GM19043 (cell line): ENCODE measurements around the gene RAD51B.
"Not testable (repeated sequence)": the region's sequence is repeated elsewhere in the genome, so short reads cannot be mapped to it uniquely, and the experiment has no call there.

Experiments
- ATAC-seq: cut with Tn5 transposase; IDR thresholded peaks from one replicate; pipeline ENCODE4 v1.9.1; 2021; ENCODE audit warnings: low read depth; ENCODE audit not compliant: unreplicated experiment

Gene RAD51B

DNA sequence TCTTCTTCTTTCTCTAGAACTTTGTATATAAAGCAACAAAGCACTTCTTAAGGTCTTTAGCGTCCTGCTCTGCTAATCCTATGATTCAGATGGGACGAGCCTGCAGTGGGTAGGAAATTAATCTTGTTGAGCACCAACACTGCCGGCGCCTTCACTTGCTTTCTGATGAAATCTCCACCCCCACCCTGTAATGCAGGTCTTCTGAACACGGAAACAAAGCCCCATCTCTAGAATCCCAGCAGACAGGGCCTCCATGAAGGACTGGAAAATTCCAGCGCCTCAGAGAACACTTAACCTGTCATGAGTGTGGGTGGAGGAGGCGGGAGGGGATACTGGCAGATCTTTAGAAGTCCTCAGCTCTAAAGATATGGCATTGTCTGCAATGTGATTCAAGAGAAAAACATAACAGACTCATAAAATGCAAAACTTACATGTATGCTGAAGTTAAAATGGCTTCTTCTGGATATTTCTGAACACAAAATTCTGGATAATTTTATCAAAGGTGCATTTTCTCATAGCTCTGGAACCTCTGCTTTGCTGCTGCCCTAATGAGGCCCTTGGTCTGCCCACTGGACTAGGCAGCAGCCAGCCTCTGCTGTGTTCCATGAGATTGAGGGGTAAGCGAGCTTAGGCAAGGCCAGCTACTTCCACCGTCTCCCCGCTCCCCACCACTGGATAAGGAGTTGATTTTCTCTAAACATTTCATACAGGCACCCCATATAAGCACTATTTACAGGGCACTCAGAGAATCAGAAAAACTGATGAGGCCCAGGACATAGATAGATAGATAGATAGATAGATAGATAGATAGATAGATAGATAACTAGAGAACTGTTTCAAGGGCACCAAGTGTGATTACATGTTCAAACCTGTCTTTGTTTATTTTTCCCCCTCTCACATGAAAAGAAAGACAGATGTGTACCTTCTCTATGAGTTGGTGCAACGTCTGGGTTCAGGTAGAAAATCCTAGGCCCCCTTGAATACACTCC lies 930.2 kb downstream of the RAD51B start:
- no peak for ATAC-seq

DNA sequence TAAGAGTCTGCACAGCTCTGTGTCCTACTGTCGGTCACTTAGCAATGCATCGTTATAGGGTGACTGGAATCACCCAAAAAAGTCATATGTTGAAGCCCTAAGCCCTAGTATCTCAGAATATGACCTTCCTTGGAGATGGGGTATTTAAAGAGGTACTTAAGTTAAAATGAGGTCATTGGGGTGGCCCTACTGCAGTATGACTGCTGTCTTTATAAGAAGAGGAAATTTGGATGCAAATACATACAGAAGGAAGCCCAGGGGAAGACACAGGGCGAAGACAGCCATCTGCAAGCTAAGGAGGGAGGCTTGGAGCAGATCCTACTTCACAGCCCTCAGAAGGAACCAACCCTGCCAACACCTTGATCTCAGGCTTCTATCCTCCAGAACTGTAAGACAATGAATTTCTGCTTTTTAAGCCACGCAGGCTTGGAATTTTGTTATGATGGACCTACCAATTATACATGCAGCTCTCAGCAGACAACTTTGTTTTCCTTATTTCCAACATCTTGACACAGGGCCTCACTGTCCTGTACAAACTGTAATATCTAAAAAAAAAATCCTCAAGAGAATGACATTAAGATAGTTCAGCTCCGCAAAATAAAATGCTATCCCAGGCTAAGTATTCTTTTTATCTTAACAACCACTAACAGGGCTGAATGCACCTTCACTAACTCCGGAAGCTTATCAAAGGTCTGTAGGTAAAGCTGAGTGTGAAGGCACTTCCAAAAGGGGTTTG lies 932.9 kb downstream of the RAD51B start:
- no peak for ATAC-seq

DNA sequence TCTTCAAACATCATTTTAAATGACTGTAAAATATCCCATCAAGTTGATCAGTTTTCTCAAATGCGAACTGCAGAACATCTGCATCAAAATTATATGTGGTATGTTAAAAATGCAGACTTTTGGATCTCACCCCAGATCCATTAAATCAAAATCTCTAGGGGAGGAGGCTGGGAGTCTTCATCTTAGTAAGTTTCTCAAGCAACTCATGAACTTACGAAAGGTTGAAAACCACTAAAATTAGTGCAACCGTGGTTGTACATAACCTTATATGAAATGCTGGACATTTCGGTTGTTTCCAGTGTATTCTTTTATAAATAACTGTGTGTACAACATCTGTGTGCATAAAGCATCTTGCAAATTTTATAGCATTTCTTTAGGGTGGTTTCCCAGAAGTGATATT lies 934.1 kb downstream of the RAD51B start:
- no peak for ATAC-seq

DNA sequence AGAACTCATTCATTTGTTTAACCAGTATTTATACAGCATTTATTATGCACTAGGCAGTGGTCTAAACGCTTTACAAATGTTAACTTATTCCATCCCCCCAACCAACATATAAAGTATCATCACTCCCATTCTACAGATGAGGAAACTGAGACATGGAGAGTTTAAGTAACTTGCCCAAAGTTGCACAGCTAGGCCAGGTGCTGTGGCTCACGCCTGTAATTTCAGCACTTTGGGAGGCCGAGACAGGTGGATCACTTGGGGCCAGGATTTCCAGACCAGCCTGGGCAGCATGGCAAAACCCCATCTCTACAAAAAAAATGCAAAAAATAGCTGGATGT lies 935.4 kb downstream of the RAD51B start:
- ATAC-seq = no peak

DNA sequence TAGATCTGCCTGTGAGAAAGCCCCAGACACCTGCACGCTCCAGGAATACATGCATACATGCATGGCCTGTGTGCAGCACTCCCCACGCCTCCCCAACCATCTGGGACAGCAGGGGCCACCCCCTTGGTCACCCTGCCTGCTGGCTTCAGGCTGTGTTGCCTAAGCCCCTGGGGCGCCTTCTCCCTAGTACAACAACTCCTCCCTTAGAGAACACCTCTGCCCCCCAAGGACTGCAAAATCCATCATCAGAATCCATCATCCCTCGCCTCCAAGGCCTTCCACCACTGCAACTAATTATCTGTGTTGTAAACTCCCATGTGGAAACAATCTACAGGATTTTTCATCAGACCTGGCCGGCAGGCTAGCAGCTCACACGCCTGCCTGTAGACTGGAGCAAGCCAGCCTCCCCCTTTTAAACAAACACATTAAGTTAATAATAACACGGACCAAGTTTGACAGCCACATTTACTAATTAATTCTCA lies 936.5 kb downstream of the RAD51B start:
- ATAC-seq = no peak

DNA sequence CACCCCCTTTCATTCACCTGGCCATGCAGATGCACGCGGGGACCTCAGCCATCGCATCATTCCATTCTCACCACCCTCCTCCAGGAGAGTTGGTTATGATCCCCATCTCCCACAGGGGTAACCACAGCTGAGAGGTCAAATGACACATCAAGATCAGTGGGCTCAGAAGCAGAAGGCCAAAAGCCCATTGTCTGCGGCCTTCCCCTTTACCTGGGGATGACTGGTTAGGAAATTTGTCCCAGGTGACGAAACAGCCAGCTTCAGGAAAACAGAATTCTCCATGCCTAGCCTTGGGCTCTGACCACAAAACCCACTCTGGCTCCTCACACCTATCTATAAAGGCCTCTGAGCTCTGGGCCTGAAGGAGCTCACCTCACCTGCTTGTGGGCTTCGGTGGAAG lies 937.2 kb downstream of the RAD51B start:
- no peak for ATAC-seq

DNA sequence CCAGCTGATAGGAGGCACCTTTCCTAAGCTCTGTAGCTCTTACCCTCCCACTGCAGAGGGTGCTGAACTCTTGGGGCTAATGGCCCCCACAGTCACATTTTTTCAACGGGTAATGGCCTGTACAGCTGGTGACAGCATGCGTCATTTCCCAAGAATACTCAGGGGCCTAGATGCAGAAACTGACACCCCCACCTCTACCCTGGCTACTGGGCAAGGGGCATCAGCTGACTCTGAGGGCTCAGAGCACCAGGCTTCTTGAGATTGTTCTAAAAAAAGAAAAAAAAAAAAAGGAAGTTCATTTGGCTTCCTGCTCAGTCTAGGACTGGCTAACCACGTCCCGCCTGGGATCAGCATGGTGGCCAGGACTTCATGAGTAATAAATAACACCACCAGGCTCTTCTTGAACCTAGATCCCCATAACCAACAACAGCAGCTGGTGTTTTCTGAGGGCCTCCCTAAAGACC lies 938.1 kb downstream of the RAD51B start:
- no peak for ATAC-seq

DNA sequence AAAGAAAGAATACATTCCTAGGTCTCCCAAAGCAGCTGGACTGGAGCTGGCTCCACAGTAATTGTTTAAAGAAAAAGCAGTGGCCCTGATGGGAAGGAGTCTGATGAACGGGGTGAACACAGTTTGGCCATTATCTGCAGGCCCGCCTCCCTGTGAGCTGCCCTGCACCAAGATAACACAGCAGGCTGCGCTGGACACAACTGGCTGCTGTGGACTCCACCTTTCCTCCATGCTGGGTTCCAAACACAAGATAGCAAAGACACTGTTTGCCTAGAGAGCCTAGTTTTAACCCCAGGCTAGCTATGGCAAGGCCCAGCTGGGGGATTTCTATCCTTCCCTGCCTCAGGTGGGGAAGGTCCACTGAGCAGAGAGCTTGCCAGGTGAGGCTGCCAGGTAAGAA lies 938.7 kb downstream of the RAD51B start:
- ATAC-seq = no peak

DNA sequence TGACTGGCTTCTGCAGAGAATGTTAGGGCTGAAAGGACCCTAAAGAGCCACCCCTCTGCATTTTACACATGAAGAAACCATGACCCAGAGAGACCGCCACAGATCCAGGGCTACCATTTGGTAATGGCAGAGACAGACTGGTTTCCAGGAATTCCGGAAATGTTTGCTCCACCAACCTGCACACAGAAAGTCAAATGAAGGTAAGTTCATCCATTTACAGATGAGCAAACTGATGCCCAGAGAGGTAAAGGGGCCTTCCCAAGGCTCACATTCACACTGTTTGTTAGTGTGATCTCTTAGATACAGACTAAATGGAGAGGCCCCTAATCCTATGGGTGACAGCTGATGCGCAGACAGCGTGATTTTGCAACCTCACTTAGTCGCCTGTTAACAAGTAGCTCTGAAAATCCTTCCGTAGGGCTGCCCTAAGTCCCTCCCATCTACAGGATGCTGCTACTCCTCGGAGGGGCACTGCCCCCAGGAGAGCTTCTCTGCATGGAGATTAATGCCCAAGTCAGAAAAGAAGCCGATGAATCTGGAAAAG lies 939.5 kb downstream of the RAD51B start:
- ATAC-seq = no peak

DNA sequence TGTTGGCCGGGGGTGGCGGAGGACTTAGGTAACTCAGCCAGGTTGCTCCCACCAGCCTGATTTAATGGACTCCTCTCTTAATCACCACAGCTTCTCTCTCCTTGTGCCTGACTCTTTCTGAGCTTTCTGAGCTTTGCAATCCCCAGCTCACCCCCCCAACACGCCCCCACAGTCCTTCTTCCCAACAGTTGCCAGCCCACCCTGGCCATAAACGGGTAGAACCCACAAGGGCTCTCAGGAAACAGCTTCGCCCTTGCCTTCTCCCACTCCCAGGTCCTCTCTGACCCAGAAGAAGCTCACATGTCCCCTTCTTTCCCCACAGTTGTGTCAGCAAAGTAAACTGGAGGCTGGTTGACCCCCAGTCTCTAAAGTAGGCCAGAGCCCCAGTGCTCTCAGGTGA lies 940.4 kb downstream of the RAD51B start:
- ATAC-seq = no peak

DNA sequence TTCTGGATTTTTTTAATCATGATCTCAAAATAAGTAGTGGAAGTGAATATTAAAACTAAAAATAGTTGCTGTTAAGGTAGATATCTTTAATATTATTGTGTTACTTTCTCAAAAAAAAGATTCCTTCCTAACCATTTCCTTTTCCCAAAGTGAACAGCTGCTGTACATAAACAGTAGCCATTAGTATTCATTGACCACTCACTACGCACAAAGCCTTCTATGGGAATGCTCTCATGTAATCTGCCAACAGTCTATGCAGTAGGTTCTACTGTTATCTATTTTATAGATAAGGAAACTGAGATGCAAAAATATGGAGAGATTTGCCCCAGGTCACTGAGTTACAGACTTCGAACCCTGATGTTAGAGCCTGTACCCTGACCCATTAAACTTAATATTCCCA lies 941.2 kb downstream of the RAD51B start:
- no peak for ATAC-seq

DNA sequence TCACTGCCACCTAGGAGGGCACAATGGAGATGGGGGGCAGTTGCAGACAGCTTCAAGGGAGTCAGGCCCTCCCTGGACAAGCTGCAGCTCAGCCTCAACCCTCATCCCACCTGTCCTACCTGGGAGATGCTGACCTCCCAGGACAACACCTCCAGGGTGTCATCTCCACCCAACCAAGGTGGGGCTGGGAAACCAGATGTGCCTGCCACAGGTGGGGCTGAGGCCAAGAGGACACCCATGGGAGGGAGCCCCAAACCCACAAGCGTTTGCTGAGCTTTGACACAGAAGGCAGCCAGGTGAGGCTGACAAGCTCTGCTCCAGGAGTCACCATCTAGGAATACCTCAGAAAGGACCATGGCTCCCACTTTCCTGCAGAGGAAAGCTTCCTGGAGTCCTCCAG lies 941.8 kb downstream of the RAD51B start:
- ATAC-seq = no peak

DNA sequence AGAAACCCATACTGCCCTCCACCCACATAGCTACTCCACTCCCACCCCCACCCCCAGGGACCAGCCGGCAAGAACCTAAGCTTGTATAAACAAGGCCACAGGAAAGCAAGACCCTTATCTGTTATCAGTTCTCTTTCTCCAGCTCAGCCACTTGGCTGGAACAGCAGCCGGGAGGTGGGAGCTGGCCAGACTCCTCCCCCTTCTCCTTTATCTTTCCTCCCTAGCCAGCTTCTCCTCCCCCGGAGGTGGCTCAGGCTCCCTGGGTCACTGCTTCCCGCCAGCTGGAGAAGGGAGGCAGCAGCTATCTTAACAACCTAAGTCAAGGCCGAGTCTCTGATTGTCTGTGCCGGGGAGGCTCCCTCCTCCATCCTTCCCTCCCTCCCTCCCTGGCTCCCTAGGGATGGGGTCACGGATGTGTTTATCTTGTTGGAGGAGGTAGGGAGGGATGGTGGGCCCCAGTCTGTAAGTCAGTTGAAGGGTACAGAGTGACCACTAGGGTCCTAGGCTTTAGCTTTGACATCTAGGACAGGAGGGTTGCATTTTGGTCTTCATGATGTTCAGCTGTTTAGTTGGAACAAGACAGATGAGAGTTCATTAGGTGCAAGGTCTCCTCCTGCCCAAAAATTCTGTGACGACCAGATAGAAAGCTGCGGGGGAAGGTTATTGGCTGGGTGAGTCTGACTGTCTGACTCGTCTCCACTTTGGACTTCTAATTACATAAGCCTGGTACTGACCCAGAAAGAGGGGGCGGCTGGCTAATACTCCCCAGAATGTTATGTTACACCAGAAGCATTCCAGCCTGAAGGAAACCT lies 943.6 kb downstream of the RAD51B start:
- no peak for ATAC-seq

DNA sequence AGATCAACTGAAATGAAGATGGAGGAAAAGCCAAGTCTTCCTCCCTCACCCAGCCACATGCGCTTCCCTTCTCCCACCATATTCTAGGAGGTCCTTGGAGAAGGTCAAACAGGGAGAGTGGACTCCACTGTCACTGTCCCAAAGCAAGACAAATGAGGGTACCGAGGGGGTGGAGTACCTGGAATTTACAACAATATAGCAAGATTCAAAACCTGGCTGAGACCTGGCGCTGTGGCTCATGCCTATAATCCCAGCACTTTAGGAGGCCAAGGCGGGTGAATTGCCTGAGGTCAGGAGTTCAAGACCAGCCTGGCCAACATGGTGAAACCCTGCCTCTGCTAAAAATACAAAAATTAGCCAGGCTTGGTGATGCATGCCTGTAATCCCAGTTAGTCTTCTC lies 944.3 kb downstream of the RAD51B start:
- not testable (repeated sequence) for ATAC-seq

DNA sequence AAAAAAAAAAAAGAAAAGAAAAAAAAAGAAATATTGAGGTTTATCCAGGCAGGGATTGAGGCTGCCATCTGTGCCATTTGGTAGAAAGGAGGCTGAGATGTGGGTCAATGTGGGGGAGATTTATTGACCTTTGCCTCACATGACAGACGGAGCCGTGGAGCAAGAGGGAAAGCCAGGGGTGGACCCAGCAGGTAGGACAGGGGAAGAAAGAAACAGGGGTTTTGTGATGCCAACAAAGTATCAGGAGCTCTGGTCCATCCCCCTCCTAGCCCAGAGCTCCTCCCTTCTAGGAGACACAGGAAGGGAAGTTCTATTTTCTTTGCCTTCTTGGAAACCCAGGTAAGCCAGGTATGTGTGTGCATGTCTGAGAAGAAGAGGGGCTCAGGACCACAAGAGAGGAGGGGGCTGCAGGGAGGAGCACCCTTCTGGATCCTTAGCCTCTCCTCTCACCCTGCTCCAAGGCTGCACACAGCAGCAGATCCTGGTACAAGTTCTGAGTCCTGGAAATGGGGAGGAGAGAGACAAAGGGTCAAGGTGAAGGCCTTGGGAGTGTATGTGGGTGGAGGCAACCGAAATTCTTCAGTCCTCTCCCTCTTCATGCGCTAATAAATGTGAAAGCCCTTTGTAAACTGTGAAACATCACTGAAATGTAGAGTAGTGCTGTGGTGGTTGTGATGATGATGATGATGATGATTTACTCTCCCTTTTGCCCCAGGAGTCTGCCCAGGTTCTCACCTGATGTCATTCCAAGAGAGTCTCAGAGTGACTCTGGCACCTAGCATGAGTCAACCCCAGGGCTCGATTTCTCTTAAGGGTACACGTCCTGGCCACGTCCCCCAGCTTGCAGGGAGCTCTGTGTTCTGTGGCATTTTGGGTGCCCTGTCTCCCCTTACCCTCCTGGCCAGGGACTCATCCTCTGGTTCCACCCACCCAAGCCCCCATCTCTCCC lies 947.0 kb downstream of the RAD51B start:
- no peak for ATAC-seq

DNA sequence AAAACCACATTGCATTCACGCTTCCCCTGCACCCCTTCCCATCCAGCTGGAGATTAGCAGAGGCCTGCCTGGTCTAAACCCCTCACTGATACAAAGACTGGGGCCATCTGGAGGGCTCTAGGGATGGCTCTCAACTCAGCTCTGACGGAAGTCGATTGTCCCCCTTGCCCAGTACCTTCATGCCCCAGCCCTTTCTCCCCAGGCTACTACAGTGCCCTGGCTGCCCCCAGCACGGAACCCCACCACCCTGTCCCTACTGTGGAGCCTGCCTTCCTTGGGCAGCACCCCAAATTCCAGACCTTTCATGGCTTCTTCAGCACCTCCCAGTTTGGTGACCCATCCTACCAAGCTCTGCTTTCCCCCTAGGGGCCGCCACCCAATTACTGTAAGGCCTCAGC lies 947.7 kb downstream of the RAD51B start:
- ATAC-seq = no peak

DNA sequence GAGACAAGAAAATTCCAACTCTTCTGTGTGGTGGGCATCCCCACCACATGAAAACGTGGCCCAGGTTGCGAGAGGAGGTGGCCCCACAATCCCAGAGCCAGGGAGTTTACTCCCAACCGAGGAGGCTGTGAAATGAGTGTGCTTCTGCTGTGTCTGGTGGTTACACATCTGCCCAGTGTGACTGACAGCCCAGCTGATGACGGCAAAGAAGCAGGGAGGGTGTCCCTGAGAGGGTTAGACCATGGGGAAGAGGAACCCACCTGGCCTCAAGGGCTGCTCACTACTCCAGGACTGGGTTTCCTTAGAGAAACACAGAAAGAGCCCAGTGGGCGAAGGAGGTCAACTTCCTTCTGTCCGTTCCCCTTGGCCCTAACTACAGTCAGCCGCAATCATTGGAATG lies 948.7 kb downstream of the RAD51B start:
- no peak for ATAC-seq

DNA sequence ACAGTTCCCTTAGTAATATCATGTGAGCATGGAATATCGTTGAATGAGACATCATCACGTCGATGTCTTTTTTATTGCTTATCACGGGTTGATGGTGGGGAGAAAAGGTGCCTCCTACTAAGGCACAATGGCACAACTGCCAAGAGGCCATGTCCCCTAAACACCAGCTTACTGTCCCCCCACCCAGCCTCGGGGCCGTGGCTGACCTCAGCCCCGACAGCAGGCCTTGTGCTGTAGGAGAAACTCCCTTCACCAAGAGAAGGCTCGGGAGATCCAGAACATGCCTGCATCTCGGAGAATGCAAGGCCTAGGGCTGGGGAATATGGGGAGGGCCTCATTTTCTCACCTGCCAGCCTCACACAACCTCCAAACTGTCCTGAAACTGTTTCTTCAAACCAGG lies 950.5 kb downstream of the RAD51B start:
- ATAC-seq = no peak

DNA sequence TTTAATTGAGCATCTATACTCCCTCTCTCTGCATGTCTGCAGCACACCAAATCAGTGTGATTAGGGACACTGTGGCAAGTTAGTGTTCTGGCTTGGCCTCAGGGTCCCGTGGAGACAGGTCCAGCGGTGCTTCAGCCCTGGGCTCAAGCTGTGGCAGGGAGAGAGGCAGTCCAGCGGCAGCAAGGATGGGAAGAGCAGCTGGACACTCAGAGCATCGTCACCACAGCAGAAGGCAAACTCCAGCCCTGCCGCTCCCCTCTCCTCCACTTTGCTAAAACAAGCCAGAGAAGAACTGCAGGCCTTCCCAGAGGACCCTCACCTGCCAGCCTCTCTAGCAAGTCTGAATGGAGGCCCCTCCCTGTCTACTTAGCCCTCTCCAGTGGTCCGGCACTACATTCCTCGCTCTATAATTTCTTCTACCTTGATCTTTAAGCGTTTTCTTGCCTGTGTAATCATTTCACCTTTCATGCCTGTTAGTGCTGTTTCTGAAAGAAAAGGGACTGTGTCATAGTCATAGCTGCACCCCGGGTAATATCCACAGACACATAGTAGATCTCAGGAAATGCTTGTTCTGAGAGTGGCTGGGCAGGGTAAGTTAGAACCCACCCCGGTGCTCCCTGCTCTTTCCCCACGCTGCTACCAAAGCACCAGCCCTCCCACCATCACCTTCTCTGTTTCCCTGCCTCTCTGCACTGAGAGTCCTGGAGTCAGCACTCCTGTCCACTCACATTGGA lies 951.1 kb downstream of the RAD51B start:
- no peak for ATAC-seq
